Breast epithelium (tissue), 4 donors: ENCODE data around the gene ESRRA. TPM values are rescaled to one million over a fixed set of nuclear protein-coding genes. Genes with fewer than 3 reads are reported as not detected.
A peak's percentile ranks its signal among the peaks of the same experiment; 100 is the strongest.

Experiments
- DNase-seq, 2 donors: peaks; one replicate each; pipeline ENCODE4 v3.0.0-alpha.2; 2019; ENCODE audit warnings: low spot score in 2 of 2
- H3K27ac ChIP-seq, 2 donors: fragments of 200-600 bp; sonication (generic) in 1 of 2; one replicate each; pipeline ENCODE4 v1.5.1; 2016 to 2019; ENCODE audit warnings: mild to moderate bottlenecking in 1 of 2
- H3K27me3 ChIP-seq, 2 donors: fragments of 200-600 bp; sonication (generic) in 1 of 2; one replicate each; pipeline versions ENCODE4 v1.5.1 to v1.6.0; 2017 to 2019; ENCODE audit warnings: control low read depth in 1 of 2, mild to moderate bottlenecking in 1 of 2
- H3K36me3 ChIP-seq: fragments of 200-600 bp; one replicate; pipeline ENCODE4 v1.5.1; 2019
- H3K4me1 ChIP-seq, 2 donors: fragments of 200-600 bp; sonication (generic); one replicate each; pipeline ENCODE4 v1.5.1; 2016 to 2019; ENCODE audit warnings: control low read depth in 1 of 2
- H3K4me3 ChIP-seq, 3 donors: fragments of 200-600 bp; sonication (generic); 1 replicate in 2 of 3; 2 replicates in 1 of 3; pipeline ENCODE4 v1.5.1; 2016 to 2019; ENCODE audit warnings: mild to moderate bottlenecking in 3 of 3, moderate library complexity in 2 of 3
- H3K9me3 ChIP-seq, 2 donors: fragments of 200-600 bp; sonication (generic) in 1 of 2; one replicate each; pipeline ENCODE4 v1.5.1; 2016 to 2019; ENCODE audit warnings: control low read depth in 1 of 2
- POLR2A ChIP-seq: fragments of 450-650 bp; IDR thresholded peaks from one replicate; pipeline ENCODE4 v1.6.1; 2016; ENCODE audit warnings: antibody characterized with exemption, mild to moderate bottlenecking, moderate library complexity
- POLR2AphosphoS5 ChIP-seq, 3 donors: sonication (generic); formaldehyde crosslinking; IDR thresholded peaks; one replicate each; pipeline ENCODE4 v1.6.1; 2017; ENCODE audit warnings: antibody characterized with exemption in 3 of 3
- intact Hi-C: fragments of 100-400 bp; cut with DNase I; formaldehyde crosslinking; loops from one replicate; pipeline ENCODE4 v1.15.1; 2023; ENCODE audit warnings: low total_unique reads
- total RNA-seq, 3 donors: library from RNA; depleted of rRNA; stranded (reverse); fragments of >200 nt; gene quantifications; one replicate each; pipeline ENCODE4 v1.1.0, GENCODE V29; 2016
- TF ChIP-seq, protein P1 (sequence below), 3 donors: fragments of 450-650 bp; IDR thresholded peaks; one replicate each; pipeline ENCODE4 v1.5.1; 2016 to 2017; ENCODE audit warnings: antibody characterized with exemption in 3 of 3, mild to moderate bottlenecking in 3 of 3, moderate library complexity in 3 of 3

Gene ESRRA
- total RNA-seq, 3 donors from 2014 or later: 38.2 to 43.9 (median 39.5) TPM

DNA sequence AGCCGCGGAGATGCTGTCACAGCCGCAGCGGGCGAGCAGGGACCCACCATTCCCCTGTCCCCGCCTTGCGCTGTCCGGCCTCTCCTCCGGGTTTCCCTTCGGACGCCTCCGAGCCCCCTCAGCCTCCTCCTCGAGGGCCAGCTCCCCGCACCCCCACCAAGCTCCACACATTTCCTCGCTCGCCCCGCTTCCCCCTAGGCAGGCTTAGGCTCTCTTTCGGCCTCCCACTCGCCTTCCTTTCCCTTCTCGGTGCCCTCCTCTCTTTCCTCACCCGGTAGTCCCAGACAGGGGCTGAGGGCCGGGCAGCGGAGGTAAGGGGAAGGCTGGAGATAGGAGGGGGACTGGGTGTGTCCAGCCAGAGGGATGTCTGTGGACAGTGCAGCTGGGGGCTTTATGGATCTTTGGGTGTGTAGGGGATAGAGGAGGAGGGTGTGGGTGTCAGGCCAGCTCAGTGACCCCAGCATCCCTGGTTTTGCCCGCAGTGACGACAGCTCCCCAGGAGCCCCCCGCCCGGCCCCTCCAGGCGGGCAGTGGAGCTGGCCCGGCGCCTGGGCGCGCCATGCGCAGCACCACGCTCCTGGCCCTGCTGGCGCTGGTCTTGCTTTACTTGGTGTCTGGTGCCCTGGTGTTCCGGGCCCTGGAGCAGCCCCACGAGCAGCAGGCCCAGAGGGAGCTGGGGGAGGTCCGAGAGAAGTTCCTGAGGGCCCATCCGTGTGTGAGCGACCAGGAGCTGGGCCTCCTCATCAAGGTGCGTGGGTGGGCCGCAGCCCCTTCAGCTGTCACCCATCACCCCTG is 12.7 kb upstream of the ESRRA start:
- TF ChIP-seq POLR2A (no peak), POLR2AphosphoS5 (IDR thresholded peaks at IDR 0.05) (no peak)
- TF ChIP-seq, protein P1, sequence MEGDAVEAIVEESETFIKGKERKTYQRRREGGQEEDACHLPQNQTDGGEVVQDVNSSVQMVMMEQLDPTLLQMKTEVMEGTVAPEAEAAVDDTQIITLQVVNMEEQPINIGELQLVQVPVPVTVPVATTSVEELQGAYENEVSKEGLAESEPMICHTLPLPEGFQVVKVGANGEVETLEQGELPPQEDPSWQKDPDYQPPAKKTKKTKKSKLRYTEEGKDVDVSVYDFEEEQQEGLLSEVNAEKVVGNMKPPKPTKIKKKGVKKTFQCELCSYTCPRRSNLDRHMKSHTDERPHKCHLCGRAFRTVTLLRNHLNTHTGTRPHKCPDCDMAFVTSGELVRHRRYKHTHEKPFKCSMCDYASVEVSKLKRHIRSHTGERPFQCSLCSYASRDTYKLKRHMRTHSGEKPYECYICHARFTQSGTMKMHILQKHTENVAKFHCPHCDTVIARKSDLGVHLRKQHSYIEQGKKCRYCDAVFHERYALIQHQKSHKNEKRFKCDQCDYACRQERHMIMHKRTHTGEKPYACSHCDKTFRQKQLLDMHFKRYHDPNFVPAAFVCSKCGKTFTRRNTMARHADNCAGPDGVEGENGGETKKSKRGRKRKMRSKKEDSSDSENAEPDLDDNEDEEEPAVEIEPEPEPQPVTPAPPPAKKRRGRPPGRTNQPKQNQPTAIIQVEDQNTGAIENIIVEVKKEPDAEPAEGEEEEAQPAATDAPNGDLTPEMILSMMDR (IDR thresholded peaks at IDR 0.05): no peak
- no peak overlapping the region for H3K27ac ChIP-seq
- no peak for DNase-seq
- H3K4me1 ChIP-seq: peaks cover 10 to 14% of the 10 kb centered on the region in 2 donors
- peak overlapping the region; percentile 31 to 64 (median 50) for H3K4me3 ChIP-seq
- H3K36me3 ChIP-seq: no peaks in the 10 kb centered on the region
- no peaks in the 10 kb centered on the region for H3K9me3 ChIP-seq
- H3K27me3 ChIP-seq: peaks cover 8 to 41% of the 10 kb centered on the region in 2 donors
- intact Hi-C loops: no loop called here

GRCh38 chr11:64294774-64295173 is 10.6 kb upstream of the ESRRA start:
- peaks cover 11 to 55% of the 10 kb centered on the region in 2 donors for H3K27me3 ChIP-seq
- no peak for DNase-seq
- no peaks in the 10 kb centered on the region for H3K9me3 ChIP-seq
- H3K27ac ChIP-seq: no peak overlapping the region
- no peaks in the 10 kb centered on the region for H3K36me3 ChIP-seq
- no peak overlapping the region for H3K4me3 ChIP-seq
- intact Hi-C loops: no loop called here
- TF ChIP-seq POLR2AphosphoS5 (IDR thresholded peaks at IDR 0.05) (no peak), POLR2A (no peak)
- TF ChIP-seq, protein P1 (IDR thresholded peaks at IDR 0.05): no peak
- peaks cover 13 to 22% of the 10 kb centered on the region in 2 donors for H3K4me1 ChIP-seq

DNA sequence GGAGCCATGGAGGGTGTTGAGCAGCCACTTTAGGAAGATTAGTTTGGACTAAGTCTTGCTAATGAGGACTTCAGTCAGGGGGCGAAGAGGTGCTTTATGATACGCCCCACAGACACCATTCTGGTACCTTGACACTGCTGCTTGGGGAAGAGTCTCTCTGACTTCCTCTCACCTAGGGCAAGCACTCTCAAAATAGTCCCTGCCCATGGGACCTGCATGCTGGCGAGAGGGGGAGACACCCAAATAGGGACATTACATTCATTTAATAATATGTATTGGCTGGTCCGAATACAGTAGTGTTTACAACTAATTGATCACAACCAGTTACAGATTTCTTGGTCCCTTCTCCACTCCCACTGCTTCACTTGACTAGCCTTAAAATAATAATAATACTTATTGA is 9.6 kb upstream of the ESRRA start:
- H3K27me3 ChIP-seq: peaks cover 11 to 65% of the 10 kb centered on the region in 2 donors
- intact Hi-C loops: no loop called here

DNA sequence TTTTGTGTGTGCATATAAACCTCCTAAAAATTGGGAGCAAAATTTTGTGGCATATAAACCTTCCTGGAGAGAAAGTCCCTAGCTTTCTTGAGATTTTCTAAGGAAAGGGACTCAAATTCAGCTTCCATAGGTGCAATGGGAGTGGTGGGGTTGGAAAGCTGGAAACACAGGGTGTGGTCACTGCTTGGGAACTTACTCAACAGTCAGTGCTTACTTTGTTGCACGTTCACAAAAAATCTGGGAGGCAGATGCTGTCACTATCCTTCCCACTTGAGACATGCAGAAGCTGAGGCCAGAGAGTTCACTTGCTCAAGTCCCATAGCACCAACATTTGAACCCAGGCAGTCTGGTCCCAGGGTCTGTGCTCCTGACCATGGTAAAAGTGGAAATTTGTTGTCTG is 9.1 kb upstream of the ESRRA start:
- Histone ChIP-seq H3K9me3 (no peaks in the 10 kb centered on the region), H3K27ac (no peak overlapping the region), H3K4me3 (no peak overlapping the region), H3K27me3 (peaks cover 10 to 61% of the 10 kb centered on the region in 2 donors), H3K4me1 (peaks cover 21 to 27% of the 10 kb centered on the region in 2 donors), H3K36me3 (no peaks in the 10 kb centered on the region)
- no peak for DNase-seq
- intact Hi-C loops: no loop called here
- TF ChIP-seq POLR2AphosphoS5 (IDR thresholded peaks at IDR 0.05): no peak

More for the DNA sequence above, 9.6 kb upstream of the ESRRA start:
- H3K4me3 ChIP-seq: no peak overlapping the region
- H3K9me3 ChIP-seq: no peaks in the 10 kb centered on the region
- no peaks in the 10 kb centered on the region for H3K36me3 ChIP-seq
- peaks cover 23 to 28% of the 10 kb centered on the region in 2 donors for H3K4me1 ChIP-seq
- no peak overlapping the region for H3K27ac ChIP-seq
- TF ChIP-seq, protein P1 (IDR thresholded peaks at IDR 0.05): no peak
- no peak for TF ChIP-seq POLR2AphosphoS5 (IDR thresholded peaks at IDR 0.05)
- TF ChIP-seq POLR2A: no peak
- no peak for DNase-seq

DNA sequence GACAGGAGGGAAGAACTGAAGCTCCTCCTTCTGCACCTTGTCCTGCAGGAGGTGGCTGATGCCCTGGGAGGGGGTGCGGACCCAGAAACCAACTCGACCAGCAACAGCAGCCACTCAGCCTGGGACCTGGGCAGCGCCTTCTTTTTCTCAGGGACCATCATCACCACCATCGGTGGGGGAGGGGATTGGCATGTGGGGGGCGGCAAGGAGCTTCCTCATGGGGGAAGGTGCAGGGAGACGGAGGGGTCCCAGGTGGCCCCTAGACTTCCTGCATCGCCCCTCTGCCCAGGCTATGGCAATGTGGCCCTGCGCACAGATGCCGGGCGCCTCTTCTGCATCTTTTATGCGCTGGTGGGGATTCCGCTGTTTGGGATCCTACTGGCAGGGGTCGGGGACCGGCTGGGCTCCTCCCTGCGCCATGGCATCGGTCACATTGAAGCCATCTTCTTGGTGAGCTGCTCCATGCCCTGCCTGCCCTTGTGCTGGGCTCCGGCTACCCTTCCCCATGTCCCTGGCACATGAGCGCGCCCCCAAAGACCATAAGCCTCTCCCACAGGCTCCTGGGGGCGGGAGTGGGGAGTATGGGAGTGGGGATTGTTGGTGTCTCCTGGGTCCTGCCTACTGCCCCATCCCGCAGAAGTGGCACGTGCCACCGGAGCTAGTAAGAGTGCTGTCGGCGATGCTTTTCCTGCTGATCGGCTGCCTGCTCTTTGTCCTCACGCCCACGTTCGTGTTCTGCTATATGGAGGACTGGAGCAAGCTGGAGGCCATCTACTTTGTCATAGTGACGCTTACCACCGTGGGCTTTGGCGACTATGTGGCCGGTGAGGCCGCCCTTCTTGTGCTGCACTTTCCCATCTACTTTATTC is 8.3 kb upstream of the ESRRA start:
- H3K4me1 ChIP-seq: peaks cover 17 to 20% of the 10 kb centered on the region in 2 donors
- no peaks in the 10 kb centered on the region for H3K36me3 ChIP-seq
- intact Hi-C loops: no loop called here
- TF ChIP-seq, protein P1 (IDR thresholded peaks at IDR 0.05): no peak
- TF ChIP-seq POLR2AphosphoS5 (IDR thresholded peaks at IDR 0.05) (no peak), POLR2A (no peak)
- no peaks in the 10 kb centered on the region for H3K9me3 ChIP-seq
- H3K4me3 ChIP-seq: no peak overlapping the region
- no peak for DNase-seq
- peaks cover 3 to 53% of the 10 kb centered on the region in 2 donors for H3K27me3 ChIP-seq
- no peak overlapping the region for H3K27ac ChIP-seq
